Muscle of back (tissue), 11 donors: ENCODE data around the gene NUP42. TPM values are rescaled to one million over a fixed set of nuclear protein-coding genes. Genes with fewer than 3 reads are reported as not detected.

Experiments used
- DNase-seq, 3 donors: peaks; one replicate each; pipeline versions ENCODE4 v3.0.0 to v3.0.0-alpha.2; 2013
- polyA plus RNA-seq, 10 donors: library from polyadenylated mRNA; unstranded; fragments of 120-200 nt; gene quantifications; one replicate each; pipeline ENCODE4 v1.2.1, GENCODE V29; 2013; ENCODE audit not compliant: insufficient read length in 10 of 10

Gene NUP42
- polyA plus RNA-seq, 10 donors: 21.7 to 42.7 (median 31.9) TPM

DNA sequence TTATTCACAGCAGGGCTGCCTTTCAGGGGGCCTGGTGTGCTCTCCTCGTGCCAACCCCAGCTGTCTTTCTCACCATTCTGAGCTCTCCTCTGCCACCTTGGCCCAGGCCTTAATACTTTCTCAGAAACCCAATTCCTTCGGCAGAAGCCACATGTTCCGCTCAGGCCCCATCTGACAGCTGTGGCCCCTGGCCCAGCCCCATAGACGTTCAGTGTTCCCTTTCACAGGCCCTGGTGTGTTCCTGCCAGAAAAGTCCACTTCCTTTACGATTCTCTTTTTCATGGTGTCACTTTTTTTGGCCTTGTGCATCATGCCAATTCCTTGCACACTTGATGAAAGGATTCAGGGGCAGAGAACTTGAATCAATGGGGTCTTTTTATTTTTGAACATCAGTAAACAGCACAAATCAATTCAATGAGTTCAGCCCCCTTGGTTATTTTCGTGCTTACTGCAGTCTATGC, 48.8 kb downstream of the NUP42 start:
- DNase-seq: no peak

DNA sequence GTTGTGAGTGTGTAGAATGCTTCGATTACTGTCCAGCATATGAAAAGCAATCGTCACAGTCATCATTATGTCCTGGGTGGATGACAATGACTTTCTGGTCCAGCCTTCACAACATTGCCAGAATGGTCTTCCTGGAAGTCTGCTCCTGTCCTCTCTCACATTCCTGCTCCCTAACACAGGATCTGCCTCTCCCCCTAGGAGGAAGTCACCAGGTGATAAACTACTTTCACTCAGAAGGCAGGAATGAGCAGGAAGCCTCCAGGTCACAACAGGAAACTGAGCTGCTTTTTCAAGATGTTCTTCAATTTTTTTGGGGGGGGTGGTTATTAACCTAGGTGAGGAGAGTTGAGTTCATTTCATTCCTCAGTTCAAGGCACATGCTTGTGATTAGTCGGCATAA, 51.1 kb downstream of the NUP42 start:
- DNase-seq: no peak

DNA sequence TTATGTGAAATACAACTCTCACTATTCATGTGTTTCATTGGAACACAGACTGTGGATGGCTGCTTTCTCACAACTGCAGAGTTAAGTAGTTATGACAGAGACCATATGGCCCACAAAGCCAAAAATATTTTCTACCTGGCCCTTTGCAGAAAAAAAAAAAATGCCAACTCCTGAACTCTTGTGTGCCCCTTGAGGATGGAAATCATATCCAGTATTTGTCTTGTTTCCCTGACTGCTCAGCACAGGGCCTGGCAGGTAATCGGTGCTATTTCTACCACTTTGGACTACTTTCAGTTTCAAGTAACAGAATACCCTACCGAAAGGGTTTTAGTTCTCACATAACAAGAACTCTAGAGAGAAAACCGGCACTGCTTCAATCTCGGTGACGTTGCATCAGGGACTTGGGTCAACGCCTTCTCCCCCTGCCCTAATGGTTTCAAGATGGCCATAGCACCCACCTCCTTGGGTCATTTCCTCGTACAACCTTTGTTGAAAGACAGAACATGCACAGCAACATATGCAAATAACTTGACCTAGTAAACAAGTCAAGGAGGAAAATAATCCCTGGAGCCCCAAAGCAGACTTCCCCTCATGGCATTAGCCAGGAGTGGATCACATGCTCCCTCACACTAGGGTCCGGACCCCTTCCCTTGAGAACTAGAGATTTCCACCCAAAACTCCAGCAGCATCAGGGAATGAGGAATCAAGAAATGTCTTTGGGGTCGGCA, 52.9 kb downstream of the NUP42 start:
- no peak for DNase-seq

- no peak for DNase-seq
Measured at GRCh38 chr7:23235813-23236221, 54.0 kb downstream of the NUP42 start.

GRCh38 chr7:23237000-23237399, 55.2 kb downstream of the NUP42 start:
- no peak for DNase-seq

- no peak for DNase-seq
Measured at GRCh38 chr7:23238983-23239652, 57.3 kb downstream of the NUP42 start.

- no peak for DNase-seq
Measured at GRCh38 chr7:23239698-23240097, 57.9 kb downstream of the NUP42 start.

DNA sequence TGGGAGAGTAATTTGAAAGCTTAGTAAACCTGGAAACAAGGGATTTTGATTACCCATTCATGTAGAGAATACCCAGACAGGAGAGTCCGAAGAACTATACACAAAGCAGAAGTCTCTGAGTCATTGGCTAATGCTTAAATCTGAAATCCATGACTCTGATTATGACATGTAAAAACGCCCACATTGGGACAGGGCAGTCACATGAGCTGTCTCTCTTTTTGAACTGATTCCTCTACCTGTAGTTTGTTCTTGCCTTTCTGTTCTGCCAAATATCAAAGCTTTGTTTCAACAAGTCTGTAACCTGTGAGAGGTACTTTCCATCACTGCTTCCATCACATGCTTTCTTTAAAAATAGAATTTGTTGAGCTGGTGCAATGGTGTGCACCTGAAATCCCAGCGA, 60.5 kb downstream of the NUP42 start:
- DNase-seq: no peak

GRCh38 chr7:23242935-23243334, 61.1 kb downstream of the NUP42 start:
- DNase-seq: no peak

GRCh38 chr7:23246555-23246954, 64.7 kb downstream of the NUP42 start, which contains the start of gene GPNMB:
GPNMB (plus strand) TSS chr7:23246775; CDS start chr7:23246858, 83 bp downstream.
- peak; percentile 51 to 84 (median 72) for DNase-seq

GRCh38 chr7:23247046-23247602, 65.3 kb downstream of the NUP42 start:
- DNase-seq: peak in 2 of 3 donors; percentile 37 to 78

- DNase-seq: peak in 2 of 3 donors; percentile 54 to 81
Measured at GRCh38 chr7:23247603-23248335, 65.9 kb downstream of the NUP42 start.

DNA sequence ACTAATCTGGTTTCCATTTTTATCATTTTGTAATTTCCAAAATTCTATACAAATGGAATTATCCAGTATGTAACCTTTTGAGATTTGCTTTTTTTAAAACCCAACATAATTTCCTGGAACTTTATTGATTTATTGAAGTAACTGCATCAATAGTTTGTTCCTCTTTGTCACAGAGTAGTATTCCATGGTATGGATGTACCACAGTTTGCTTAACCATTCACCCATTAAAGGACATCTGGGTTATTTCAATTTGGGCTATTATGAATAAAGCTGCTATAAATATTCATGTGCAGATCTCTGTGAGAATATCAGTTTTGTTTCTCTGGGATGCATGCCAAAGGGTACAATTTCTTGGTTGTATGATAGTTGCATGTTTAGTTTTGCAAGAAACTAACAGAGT, 67.6 kb downstream of the NUP42 start:
- no peak for DNase-seq

Other genes with a start within 250 kb of the NUP42 start
- gene HYCC1, start 167.9 kb upstream of the NUP42 start, polyA plus RNA-seq: 10 to 100 TPM; 20.8 to 34.9 (median 26.4) TPM
- 10 to 100 TPM; 18.8 to 28.9 (median 24.0) TPM for gene KLHL7, start 76.3 kb upstream of the NUP42 start, polyA plus RNA-seq
- 10 to 100 TPM; 23.4 to 98.8 (median 52.1) TPM for gene GPNMB, start 64.7 kb downstream of the NUP42 start, polyA plus RNA-seq
- gene MALSU1, start 117.3 kb downstream of the NUP42 start, polyA plus RNA-seq: 10 to 100 TPM; 65.3 to 88.7 (median 72.4) TPM